Esophagus squamous epithelium (tissue), 4 donors: ENCODE measurements around the gene OBI1.

ENCODE experiments used
- CTCF ChIP-seq, 6 experiments: fragments of 450-650 bp in 4 of 6; fragments of 200-600 bp in 2 of 6; sonication (generic) in 2 of 6; IDR thresholded peaks; one replicate each; pipeline ENCODE4 v1.5.1; 2016 to 2019; ENCODE audit warnings: antibody characterized with exemption in 6 of 6, mild to moderate bottlenecking in 4 of 6, moderate library complexity in 4 of 6
- POLR2A ChIP-seq, 4 donors: fragments of 450-650 bp; IDR thresholded peaks; one replicate each; pipeline ENCODE4 v1.6.1; 2017; ENCODE audit warnings: antibody characterized with exemption in 4 of 4, mild to moderate bottlenecking in 4 of 4, moderate library complexity in 3 of 4

GRCh38 chr13:78609464-78610205 lies 49.3 kb downstream of the OBI1 start:
- TF ChIP-seq CTCF (IDR thresholded peaks at IDR 0.05) (no peak), POLR2A (IDR thresholded peaks at IDR 0.05) (no peak)
